SK-N-SH (cell line): Measurements from ENCODE around the gene CNNM1.

Experiments
- FOXM1 ChIP-seq: IDR thresholded peaks from 2 replicates; pipeline ENCODE4 v1.4.0; 2012; ENCODE audit warnings: low read depth, mild to moderate bottlenecking
- GABPA ChIP-seq: IDR thresholded peaks from 2 replicates; pipeline ENCODE4 v1.4.0; 2012; ENCODE audit warnings: low read depth, mild to moderate bottlenecking
- GATA2 ChIP-seq: sonication (generic); formaldehyde crosslinking; IDR thresholded peaks from 2 replicates; pipeline ENCODE4 v1.5.0; 2020; ENCODE audit warnings: mild to moderate bottlenecking, missing genetic modification reagents
- TF ChIP-seq, protein P1 (sequence below): IDR thresholded peaks from 2 replicates; pipeline ENCODE4 v1.4.0; 2012; ENCODE audit warnings: low read depth, borderline replicate concordance
- TF ChIP-seq, protein P2 (sequence below): fragments of 200-600 bp; sonication (generic); IDR thresholded peaks from 2 replicates; pipeline ENCODE4 v1.6.1; 2017; ENCODE audit warnings: antibody characterized with exemption, mild to moderate bottlenecking, moderate library complexity

DNA sequence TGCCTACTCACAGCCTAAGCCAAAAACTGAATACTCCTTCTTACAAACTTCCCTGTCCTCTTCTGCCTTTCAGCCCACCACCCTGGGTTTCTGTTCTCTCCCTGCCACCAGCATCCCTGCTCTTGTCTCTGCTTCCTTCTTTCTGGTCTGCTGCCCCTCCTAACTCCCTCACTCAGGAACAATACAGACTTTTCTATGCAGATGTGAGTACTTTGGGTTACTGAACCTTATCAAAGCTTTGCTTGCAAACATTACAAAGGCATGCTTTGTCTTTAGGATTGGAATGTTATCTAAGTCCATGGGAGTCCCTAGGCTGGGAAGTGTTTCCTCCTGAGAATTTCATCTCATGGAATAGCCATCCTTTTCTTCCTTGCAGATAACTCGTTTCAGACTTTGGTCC is 28.9 kb downstream of the CNNM1 start:
- no peak for TF ChIP-seq FOXM1
- no peak for TF ChIP-seq GATA2 (CRISPR knock-in tag)
- TF ChIP-seq, protein P1, sequence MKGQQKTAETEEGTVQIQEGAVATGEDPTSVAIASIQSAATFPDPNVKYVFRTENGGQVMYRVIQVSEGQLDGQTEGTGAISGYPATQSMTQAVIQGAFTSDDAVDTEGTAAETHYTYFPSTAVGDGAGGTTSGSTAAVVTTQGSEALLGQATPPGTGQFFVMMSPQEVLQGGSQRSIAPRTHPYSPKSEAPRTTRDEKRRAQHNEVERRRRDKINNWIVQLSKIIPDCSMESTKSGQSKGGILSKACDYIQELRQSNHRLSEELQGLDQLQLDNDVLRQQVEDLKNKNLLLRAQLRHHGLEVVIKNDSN, result no peak
- TF ChIP-seq, protein P2, sequence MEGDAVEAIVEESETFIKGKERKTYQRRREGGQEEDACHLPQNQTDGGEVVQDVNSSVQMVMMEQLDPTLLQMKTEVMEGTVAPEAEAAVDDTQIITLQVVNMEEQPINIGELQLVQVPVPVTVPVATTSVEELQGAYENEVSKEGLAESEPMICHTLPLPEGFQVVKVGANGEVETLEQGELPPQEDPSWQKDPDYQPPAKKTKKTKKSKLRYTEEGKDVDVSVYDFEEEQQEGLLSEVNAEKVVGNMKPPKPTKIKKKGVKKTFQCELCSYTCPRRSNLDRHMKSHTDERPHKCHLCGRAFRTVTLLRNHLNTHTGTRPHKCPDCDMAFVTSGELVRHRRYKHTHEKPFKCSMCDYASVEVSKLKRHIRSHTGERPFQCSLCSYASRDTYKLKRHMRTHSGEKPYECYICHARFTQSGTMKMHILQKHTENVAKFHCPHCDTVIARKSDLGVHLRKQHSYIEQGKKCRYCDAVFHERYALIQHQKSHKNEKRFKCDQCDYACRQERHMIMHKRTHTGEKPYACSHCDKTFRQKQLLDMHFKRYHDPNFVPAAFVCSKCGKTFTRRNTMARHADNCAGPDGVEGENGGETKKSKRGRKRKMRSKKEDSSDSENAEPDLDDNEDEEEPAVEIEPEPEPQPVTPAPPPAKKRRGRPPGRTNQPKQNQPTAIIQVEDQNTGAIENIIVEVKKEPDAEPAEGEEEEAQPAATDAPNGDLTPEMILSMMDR, result no peak
- TF ChIP-seq GABPA, result no peak
